GM21367 (cell line): ENCODE results near the gene DOCK6.
"Not testable (repeated sequence)": the region's sequence is repeated elsewhere in the genome, so short reads cannot be mapped to it uniquely, and the experiment has no call there.

Source experiments
- ATAC-seq: cut with Tn5 transposase; IDR thresholded peaks from one replicate; pipeline ENCODE4 v1.9.1; 2021; ENCODE audit not compliant: unreplicated experiment

The DOCK6 gene

DNA sequence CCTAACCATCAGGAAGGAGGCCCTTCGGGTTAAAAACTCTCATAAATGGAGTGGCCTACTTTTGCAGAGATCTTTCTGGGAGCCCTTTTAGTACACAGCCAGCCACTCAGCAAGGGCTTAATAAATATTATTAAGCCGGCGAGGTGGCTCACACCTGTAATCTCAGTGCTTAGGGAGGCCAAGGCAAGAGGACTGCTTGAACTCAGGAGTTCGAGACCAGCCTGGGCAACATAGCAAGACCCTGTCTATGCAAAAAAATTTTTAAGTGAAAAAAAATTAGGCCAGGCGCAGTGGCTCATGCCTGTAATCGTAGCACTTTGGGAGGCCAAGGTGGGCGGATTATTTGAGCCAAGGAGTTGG lies 64.2 kb downstream of the DOCK6 start:
- no peak for ATAC-seq

DNA sequence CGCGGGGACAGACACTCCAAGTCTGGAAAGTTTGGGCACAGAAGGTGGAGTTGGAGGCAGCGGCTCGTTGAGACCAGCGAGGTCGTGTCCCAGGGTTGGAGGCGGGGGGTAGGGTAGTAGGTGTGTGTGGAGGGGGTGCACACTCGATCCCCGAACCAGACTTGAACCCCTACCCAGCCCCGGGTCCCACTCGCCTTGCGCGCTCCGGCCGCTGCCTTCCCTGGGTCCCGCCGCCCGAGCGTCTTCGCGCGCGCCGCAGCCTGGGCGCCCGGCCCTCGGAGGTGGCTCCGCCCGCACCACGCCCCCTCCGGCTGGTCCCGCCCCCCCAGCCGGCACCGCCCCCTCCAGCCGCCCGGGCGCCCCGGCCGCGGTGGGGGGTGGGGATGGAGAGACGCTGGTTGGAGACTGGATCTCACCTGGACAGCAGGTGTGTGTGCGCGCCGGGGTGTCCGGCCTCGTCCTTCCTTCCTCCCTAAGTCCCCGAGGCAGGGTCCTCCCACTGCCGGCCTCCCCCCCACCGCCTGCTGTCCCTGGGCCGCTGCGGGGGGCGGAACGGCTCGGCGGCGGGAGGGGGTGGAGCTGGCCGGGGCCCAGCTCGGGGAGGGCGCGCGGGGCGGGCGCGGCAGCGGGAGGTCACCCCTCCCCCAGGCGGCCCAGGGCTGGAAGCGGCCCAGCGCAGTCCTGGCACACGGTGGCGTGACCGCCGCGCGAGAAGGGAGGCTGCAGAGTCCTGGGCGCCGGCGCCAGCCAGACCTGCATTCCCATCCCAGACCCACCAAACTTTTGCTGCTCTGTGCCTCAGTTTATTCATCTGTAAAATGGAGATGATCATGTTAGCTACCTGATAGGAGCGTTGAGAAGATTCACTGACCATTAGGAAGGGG lies 64.8 kb downstream of the DOCK6 start, which contains the start of gene KANK2:
KANK2 (minus strand) TSS at position 255 of the 884 bp plus-strand sequence. CDS start 3,034 bp downstream, outside the sequence.
- no peak for ATAC-seq

DNA sequence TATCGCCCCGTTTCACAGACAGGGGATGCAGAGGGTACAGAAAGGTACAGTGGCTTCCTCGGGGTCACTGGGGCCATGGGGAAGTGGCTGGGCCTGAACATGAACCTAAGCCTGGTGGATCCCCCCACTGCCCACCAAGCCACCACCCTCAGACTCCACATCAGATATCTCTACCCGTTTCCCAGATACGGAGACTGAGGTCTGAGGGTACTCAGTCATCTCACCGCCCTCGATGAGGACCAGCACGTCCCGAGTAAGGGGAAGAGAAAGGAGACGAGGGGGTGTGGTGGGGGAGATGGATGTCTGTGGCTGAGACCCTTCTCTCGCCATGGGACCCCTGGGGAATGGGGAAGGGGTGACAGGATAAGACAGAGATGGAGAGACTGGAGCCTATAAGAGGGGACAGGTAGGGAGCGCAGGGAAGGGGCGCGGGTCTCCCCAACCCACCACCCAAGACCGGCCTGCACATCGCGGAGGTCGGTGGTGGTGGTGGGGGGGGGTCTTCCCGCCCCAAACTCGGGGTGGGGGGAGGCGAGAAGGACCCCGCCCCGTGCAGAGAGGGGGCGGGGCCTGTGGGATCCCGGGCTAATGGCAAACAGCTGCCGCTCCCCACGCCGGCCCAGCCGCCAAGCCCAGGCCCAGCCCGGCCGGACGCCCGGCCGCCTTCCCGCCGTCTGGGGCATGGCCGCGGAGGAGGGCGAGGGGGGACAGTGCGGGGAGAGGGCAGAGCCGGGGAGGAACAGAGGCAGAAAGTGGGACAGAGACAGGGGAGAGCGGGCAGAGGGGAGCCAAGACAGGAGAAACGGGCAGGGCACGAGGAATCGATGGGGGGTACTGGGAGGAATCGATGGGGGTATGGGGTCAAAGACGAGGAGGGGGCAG lies 65.7 kb downstream of the DOCK6 start:
- ATAC-seq: no peak

DNA sequence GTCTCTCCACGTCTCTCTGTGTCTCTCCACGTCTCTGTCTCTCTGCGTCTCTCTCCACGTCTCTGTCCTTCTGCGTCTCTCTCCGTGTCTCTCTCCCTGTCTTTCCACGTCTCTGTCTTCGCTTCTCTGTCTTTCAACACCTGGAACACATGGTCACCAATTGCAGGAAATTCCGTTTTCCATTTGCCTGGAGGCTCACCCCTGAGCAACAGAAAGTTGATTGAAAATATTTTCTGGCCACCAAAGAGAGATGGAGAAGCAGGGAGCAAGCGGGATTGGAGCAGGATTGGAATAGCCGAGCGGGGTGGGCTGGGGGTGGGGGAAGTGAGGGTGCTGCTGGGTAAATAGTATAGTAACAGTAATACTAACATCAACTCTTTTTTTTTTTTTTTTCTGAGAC lies 66.6 kb downstream of the DOCK6 start:
- no peak for ATAC-seq

DNA sequence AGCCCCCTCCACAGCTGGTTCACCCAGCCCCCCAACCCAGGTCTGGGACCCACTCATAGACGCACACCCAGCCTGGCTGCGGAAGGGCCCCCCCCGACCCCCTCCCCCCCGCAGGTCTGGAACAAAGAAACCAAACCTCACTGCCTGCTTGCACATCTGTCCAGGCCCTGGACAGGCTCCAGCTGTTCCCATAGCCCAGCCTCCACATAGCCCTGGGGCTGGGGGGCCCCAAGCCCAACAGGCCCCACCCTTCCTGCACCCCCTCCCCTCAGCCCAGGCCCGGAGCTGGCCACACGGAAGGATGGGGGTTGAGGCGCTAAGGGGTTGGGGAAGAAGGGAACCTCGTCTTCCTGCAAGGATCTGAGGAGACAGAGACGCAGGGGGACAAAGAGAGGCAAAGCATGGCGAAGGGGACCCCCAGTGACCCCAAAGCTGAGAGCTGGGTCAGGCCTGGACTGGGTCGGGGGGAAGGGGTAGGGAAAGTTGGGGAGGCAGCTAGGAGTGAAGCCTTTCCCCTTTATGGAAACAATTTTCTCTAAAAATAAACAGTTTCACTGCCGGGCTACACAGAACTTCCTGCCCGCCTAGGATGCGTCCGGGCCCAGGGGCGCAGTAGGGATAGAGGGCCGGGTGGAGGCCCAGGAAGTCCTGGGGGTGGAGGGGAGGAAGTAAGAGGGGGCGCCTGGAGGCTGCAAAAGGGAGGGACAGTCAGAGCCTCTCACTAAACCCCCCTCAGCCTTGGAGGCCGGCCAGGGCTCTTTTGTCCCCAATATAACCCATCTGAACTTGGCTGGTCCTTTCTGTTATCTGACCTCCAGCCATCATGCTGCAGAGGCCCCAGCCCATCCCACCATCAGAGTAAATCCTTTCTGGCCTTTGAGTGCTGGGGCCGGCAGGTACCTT lies 67.4 kb downstream of the DOCK6 start:
- no peak for ATAC-seq

DNA sequence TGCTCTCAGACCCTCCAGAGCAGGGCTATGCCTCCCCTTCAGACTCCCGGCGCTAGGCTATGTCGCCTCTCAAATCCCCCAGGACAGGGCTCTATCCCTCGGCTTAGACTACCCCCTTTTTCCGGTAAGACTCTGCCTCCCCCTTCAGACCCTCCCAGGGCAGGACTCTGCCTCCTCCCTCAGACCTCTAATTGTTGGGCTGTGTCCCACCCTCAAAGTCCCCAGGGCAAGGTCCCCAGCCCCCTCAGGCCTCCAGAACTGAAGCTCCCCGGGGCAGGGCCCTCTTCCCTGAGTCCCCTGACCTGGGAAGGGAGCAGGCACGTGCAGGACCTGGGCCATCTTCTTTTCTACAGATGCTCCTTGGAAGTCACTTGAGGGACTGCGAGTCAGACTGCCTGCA lies 68.2 kb downstream of the DOCK6 start:
- no peak for ATAC-seq

DNA sequence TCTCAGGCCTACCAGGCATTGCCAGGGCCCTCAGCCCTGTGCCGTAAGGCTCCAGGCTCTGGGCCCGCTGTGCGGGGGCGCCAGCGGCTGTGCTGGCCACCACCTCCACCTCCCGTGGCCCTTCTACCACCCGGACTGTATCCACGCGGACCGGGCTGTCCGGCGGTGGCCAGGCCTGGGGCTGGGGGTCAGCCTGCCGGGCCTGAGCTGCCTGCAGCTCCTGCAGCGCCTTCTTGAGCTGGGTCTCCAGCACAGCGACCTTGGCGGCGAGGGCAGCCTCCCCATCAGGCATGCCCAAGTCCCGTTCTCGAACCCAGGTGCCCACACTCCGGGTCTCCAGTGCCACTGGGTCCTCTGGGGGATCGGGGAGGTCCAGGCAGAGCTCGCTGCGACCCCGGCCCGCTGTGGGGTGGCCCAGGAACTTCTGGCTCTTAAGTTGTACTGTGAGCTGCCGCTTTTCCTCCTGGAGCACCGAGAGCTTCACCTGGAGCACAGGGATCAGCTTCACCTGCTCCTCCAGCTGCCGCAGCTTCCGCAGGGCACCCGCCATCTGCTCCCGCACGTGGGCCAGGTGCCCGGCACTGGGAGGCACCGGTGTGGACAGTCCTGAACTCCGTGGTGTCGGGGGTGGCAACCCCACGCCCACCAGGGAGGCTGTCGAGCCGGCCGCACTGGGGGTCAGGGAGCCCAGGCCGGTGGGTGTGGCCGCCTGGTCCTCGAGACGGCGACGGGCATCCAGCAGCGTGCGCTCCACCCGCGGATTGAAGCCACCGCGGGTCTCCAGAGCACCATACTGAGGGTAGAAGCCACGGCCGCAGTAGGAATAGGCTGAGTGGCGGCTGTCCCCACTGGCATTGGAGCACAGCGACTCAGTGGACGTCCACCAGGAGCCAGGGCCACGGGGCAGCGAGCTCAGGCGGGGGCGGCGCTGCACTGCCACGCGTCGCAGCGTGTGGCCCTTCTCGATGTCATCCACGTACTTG lies 69.1 kb downstream of the DOCK6 start:
- no peak for ATAC-seq

DNA sequence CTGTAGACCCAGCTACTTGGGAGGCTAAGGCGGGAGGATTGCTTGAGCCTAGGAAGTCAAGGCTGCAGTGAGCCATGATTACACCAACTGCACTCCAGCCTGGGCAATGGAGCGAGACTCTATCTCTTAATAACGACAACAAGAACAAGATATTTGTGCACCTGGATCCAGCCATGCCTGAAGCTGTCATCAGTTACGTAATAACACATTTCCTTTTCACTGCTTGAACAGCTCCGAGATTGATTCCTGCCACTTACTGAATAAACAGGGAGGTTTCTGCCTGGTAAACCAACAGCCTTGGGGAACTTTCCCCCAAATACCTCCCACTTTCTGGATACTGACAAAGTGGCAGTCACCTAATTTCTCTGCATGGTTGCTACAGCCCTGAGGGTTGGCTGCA lies 70.4 kb downstream of the DOCK6 start:
- ATAC-seq: no peak

DNA sequence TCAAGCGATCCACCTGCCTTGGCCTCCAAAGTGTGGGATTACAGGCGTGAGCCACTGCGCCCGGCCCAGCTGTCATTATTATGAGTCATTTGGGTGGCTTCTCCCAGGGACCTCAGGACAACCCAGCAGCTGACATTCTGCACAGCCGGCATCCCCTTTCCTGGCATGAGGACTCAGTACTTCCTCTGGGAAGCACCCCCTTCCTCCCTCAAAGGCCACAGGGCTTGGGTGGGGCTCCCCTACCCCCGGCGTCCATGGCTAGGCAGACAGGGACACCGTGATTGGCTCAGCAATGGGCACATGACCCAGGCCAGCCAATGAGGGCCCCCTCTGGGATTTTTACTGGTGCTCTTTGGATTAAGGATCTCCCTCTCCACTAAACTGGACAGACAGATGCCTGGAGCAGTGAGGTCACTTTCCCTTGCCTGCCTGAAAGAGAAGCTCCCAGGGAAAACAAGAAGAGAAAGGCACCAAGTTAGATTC lies 71.0 kb downstream of the DOCK6 start:
- no peak for ATAC-seq

DNA sequence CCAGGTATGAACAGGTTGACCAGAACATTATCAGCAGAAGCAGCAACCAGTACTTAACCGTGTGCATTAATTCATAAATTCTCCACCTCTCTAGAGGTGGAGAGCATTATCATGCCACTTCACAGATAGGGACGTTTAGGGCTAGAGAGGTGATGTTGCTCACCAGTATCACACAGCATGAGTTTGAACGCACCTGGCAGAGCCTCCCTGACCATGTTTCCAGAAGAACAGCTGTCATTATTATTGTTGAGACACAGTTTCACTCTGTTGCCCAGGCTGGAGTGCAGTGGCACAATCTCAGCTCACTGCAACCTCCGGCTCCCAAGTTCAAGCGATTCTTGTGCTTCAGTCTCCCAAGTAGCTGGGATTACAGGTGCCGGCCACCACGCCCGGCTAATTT lies 71.8 kb downstream of the DOCK6 start:
- no peak for ATAC-seq

DNA sequence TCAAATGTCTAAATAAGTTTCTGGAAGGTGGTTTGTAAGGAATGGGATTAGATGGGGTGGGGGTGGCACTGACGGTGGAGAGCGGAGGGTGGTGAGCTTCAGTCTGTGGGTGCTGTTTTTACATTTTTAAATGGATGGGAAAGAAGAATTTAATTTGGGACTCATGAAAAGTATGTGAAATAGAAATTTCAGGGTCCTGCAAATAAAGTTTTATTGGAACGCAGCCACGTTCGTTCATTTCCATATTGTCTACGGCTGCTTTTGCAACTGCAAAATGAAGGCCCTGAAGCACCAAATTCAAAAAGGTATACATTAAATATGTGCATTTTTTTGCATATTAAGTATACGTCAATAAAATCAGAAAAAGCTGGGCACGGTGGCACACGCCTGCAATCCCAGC lies 74.9 kb downstream of the DOCK6 start:
- no peak for ATAC-seq

DNA sequence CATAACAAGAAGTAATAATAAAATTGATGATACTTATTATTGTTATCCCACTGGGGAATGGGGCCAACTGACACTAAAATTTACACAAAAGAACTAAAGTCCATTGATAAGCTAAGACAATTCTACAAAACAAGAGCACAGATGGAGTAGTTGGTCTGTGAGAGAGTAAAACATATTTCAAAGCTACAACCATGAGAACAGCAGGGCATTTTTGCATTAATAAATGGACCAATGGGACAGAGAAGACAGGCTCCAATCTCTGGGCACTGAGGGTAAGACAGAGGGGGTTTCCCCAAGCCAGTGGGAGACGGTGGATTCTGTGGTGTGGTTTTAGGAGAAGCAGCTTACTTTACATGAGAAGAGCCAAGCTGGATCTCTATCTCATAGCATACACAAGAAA lies 79.3 kb downstream of the DOCK6 start:
- no peak for ATAC-seq

DNA sequence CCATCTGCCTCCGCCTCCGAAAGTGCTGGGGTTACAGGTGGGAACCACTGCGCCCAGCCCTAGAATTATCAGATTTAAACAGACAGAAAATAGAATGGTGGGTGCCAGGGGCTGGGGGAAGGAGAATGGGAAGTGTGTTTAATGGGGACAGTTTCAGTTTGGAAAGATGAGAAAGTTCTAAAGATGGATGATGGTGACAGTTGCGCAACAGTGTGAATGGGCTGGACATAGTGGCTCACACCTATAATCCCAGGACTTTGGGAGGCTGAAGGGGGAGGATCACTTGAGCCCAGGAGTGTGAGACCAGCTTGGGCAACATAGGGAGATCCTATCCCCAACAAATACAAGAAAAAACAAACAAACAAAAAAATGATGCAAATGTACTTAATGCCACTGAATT lies 80.8 kb downstream of the DOCK6 start:
- ATAC-seq: no peak

DNA sequence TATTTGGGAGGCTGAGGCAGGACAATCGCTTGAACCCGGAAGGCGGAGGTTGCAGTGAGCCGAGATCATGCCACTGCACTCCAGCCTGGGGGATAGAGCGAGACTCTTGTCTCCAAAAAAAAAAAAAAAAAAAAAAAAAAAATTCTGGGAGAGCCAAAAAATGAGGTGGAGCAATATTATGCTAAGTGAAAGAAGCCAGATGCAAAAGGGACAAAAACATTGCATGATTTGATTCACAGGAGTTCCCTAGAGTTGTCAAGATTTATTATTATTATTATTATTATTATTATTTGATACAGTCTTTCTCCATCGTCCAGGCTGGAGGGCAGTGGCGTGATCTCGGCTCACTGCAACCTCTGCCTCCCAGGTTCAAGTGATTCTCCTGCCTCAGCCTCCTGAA lies 81.3 kb downstream of the DOCK6 start:
- not testable (repeated sequence) for ATAC-seq

DNA sequence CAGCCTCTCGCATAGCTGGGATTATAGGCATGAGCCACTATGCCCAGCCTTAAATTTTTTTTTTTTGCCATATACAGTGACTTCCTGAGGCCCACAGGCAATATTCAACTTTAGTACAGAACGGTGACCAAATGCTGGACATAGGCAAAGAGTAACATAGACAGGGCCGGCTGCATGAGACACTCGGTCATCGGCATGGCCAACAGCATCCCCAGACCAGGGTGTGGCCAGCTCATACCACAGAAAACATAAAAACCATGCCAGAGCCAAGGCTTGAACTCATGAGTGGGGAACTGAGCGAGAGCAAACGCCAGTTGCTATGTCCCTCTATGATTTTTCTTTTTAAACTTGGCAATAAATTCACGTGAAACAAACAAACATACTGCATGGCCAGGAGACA lies 82.0 kb downstream of the DOCK6 start:
- no peak for ATAC-seq

DNA sequence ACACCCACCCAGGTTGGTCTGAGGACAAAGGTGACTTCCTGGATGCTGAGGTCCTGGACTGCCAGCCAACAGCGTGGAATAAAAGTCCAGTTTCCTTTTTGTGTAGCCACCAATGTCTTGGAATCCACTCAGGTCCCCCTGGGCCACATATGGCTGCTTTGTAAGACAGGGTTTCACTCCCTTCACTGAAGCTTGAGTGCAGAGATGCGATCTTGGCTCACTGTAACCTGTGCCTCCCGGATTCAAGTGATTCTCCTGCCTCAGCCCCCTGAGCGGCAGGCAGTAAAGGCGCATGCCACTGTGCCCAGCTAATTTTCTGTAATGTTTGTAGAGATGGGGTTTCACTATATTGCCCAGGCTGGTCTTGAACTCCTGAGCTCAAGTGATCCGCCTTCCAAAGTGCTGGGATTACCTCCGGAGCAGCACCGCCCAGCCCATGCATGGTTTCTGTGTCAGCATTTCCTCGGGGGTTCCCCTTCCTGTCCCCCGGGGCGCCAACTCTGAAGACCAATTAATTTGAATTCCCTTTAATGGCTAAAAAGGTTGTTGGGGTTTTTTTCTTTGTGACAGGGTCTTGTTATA lies 82.5 kb downstream of the DOCK6 start:
- ATAC-seq: no peak

DNA sequence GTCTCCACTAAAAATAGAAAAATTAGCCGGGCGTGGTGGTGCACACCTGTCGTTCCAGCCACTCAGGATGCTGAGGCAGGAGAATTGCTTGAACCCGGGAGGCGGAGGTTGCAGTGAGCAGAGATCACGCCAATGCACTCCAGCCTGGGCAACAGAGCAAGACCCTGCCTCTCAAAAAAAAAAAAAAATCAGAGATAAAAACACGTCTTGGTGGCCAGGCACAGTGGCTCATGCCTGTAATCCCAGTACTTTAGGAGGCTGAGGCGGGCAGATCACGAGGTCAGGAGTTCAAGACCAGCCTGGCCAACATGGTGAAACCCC lies 83.2 kb downstream of the DOCK6 start:
- ATAC-seq: not testable (repeated sequence)

DNA sequence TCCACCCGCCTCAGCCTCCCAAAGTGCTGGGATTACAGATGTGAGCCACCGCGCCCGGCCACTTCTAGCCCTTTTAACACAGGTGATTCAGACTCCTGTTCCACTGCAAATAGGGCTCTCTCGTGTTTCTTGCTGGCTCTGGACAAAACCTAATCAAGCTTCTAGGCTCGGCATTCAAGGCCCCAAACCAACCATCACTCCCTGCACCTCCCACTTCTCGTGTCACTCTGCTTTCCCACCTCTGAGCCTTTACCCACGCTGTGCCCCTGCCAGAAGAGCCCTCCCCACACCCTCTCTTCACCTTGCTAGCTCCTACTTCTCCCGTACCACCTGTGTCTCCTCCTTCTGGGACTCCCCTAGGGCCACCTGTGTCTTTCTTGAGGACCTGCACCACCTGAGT lies 84.7 kb downstream of the DOCK6 start:
- ATAC-seq: no peak

DNA sequence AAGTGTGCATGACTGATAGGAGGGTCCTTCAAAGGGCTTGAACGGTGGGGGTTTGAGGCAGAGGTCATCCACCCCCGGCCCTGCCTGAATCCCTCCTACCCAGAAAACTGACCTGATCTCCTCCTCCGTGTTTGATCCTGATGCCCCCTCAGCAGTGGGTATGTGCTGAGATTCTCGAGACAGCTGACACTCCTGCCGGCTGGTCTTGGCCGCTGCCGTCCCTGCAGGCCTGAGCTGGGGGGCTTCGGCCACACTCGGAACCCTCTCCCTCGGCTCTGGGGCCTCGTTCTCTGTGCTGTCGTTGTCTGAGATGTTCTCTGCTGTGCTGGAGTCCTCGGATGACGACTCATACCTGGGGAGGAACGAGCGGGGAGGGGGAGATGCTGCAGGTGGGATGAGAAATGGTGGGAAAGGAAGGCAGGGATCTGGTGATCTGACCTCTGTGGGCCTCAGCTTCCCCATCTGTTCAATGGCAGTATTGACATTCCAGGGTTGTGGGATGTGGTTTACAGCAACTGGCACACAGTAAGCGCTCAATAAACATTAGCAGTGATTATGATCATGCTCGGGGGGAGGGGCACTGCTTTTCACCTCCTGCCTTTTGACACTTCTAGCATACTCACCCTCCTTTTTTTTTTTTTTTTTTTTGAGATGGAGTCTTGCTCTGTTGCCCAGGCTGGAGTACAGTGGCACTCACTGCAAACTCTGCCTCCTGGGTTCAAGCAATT lies 85.7 kb downstream of the DOCK6 start:
- ATAC-seq: no peak
